Activated T-cell treated with anti-CD3 and anti-CD28 coated beads, Interleukin-2, amount 50 U/mL, for 1 hour (primary cell): ENCODE data around the gene PRCC.

Experiments used
- DNase-seq: peaks from one replicate; pipeline ENCODE4 v3.0.0-alpha.2; 2020

The PRCC gene

GRCh38 chr1:156767101-156767878 is at the start of gene PRCC:
Gene PRCC, plus strand, starts transcription at chr1:156767535. Its CDS starts 237 bp downstream, at chr1:156767772.
- peak; percentile 94 for DNase-seq

GRCh38 chr1:156721131-156721530 is 46.2 kb upstream of the PRCC start:
- no peak for DNase-seq

- DNase-seq, result no peak
These were observed 45.8 kb upstream of the PRCC start for GRCh38 chr1:156721535-156721934.

- peak; percentile 81 for DNase-seq
These were observed 41.6 kb upstream of the PRCC start for GRCh38 chr1:156725683-156726280.

- DNase-seq, result peak; percentile 49
These were observed 40.6 kb upstream of the PRCC start for GRCh38 chr1:156726549-156727226.

- DNase-seq, result no peak
These were observed 39.8 kb upstream of the PRCC start for GRCh38 chr1:156727492-156727891.

GRCh38 chr1:156727926-156728598 is 39.3 kb upstream of the PRCC start, which contains the start of gene METTL25B:
Gene METTL25B, plus strand, starts transcription at chr1:156728469. Its CDS starts 636 bp downstream, at chr1:156729105.
- DNase-seq, result no peak

GRCh38 chr1:156728599-156729462 is 38.5 kb upstream of the PRCC start, which contains the start of gene ISG20L2:
Gene ISG20L2, minus strand, starts transcription at chr1:156728766. Its CDS starts 1,114 bp downstream, at chr1:156727652.
- DNase-seq, result peak; percentile 91

- DNase-seq, result no peak
These were observed 33.2 kb upstream of the PRCC start for GRCh38 chr1:156733989-156734584.

GRCh38 chr1:156738407-156738806 is 28.9 kb upstream of the PRCC start:
- no peak for DNase-seq

GRCh38 chr1:156738916-156739315 is 28.4 kb upstream of the PRCC start:
- DNase-seq, result no peak

GRCh38 chr1:156740237-156740740 is 27.0 kb upstream of the PRCC start:
- DNase-seq, result no peak

- peak; percentile 92 for DNase-seq
These were observed 26.4 kb upstream of the PRCC start, which contains the start of gene MRPL24 for GRCh38 chr1:156740741-156741480. Gene MRPL24, minus strand, starts transcription at chr1:156741088. Its CDS starts 2,384 bp downstream, at chr1:156738704.

- DNase-seq, result no peak
These were observed 25.8 kb upstream of the PRCC start for GRCh38 chr1:156741481-156741983.

- no peak for DNase-seq
These were observed 25.3 kb upstream of the PRCC start for GRCh38 chr1:156742017-156742416.

GRCh38 chr1:156742801-156743200 is 24.5 kb upstream of the PRCC start:
- no peak for DNase-seq

- no peak for DNase-seq
These were observed 23.7 kb upstream of the PRCC start for GRCh38 chr1:156743367-156744302.

GRCh38 chr1:156744344-156744743 is 23.0 kb upstream of the PRCC start:
- DNase-seq, result no peak

GRCh38 chr1:156744786-156745419 is 22.4 kb upstream of the PRCC start:
- DNase-seq, result no peak
